GM18868 (cell line): Measurements from ENCODE around the gene CAB39L.

Experiments
- ATAC-seq: cut with Tn5 transposase; IDR thresholded peaks from one replicate; pipeline ENCODE4 v1.9.1; 2021; ENCODE audit warnings: mild to moderate bottlenecking, moderate library complexity; ENCODE audit not compliant: unreplicated experiment

CAB39L gene

DNA sequence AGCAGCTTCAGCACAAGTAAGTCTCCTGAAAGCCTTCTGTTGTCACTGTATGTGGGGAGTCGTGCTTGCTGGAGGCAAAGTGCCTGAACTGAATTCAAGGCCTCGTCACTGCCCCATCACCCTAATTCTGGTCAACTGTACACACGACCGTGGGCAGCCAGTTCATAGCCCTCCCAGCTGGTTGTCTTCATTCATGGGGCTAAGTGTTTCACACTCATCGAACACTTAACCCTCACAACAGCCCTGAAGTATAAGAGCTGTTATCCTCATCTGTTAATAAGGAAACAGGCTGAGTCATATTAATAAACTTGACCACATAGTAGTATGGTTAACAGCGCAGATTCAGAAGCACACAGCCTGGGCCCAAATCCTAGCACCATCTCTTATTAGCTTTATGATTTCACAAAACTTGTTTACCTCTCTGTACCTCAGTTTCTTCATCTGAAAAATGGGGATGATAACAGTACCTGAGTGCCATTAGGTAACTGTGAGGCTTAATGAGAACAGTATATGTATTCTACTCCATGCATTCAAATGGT, 129.5 kb downstream of the CAB39L start:
- peak; percentile 42 for ATAC-seq

DNA sequence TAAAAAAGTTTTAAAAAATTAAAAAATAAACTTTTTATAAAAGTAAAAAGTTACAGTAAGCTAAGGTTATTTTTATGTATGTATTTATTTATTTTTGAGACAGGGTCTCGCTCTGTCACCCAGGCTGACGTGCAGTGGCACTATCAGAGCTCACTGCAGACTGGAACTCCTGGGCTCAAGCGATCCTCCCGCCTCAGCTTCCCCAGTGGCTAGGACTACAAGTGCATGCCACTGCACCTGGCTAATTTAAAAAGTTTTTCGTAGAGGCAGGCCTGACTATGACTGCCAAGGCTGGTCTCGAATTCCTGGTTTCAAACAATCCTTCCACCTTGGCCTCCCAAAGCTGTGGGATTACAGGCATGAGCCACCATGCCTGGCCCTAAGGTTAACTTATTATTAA, 132.0 kb downstream of the CAB39L start:
- ATAC-seq, result no peak

DNA sequence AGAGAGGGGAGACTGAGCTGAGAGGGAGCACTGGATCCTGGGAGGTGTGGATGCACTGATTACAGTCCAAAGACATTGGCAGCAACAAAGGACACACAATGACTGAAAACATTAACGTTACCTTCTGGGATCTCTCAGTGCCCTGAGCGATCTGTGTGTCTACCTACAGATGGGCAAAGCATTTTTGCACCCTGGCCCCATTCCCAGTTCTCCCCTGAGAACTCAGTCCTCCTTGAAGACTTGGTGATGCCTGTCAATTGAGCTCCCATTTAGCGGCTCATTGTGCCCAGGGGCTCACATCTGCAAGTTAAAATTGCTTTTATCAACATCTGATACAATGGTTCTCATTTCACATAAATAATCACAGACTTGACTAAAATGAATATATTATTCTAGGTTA, 133.6 kb downstream of the CAB39L start:
- ATAC-seq, result no peak

DNA sequence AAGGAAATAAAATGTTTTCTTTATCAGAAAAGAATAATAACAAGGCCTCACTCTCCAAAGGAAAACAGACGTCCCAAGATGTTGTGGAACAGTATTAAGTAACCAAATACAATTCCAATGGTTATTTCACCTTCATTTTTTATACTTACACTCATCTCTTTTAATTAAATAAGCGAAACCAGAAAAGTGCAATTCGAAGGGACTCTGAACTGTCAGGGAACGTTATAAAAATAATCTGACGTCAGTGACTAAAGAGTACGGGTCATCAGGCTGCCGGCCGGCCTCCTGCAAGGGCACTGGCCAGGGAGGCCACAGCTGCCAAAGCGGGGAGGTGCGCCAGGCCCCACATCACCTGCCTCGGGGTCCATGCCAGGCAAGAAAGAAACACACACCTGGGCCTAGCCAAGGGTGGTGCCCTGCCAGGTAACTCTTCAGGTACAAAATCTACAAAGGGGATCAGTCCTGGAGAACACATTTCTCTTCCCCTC, 134.9 kb downstream of the CAB39L start:
- no peak for ATAC-seq

- ATAC-seq, result no peak
These were observed 135.6 kb downstream of the CAB39L start for GRCh38 chr13:49308097-49308875.

GRCh38 chr13:49307365-49307764, 136.5 kb downstream of the CAB39L start:
- ATAC-seq, result no peak

- ATAC-seq, result no peak
These were observed 138.0 kb downstream of the CAB39L start for GRCh38 chr13:49305792-49306425.

GRCh38 chr13:49304763-49305700, 138.8 kb downstream of the CAB39L start:
- no peak for ATAC-seq

DNA sequence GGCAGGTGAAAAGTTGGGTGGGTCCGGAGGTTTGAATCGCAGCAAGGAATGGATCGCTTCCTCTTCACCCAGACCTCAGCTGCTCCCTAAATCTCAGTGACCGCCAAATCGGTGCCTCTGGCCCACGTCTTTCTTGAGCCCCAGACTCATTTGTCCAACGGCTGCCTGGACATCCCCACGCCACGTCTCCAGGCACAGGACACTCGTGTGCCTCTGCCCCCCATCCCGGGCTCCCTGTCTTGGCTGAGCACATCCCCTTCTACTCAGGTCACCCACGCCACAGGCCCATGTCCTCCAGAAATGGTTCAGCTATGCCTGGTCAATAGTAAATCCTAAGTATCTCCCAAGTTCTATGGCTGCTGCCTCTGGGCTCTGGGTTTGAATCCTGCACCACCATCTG, 139.5 kb downstream of the CAB39L start:
- ATAC-seq, result no peak

DNA sequence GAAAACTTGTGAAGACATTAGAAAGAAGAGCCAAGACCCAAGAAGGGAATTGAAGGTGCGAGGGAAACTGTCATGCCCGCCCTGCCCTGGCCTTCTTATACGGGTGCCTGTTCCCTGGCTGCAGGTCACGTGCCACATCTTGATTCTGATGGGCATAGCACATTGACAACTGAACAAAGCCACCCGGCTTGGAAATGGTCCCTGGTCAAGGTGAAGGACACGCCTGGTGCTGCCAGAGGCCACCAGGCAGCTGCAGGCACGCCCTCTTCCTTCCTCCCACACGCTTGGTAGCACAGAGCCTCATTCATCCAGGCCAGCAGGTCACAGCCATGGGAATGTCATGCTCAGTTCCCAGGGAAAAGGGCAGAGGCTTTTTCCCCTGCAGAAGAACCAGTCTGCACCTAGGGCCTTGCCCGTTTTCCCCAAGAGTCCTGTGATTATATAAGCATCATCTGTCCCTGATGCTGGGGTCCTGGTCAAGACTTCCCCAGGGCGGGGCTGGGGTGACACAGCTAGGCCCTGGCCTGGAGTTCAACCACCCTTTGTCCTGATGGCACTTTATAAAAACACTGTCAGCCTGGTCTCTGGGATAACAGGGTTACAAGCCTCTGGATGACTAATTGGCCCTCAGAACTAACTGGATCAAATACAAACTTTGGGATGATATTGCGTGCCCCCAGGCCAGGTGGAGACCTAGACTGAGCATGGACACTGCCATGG, 140.2 kb downstream of the CAB39L start:
- no peak for ATAC-seq

- no peak for ATAC-seq
These were observed 141.0 kb downstream of the CAB39L start for GRCh38 chr13:49302817-49303216.

- no peak for ATAC-seq
These were observed 141.6 kb downstream of the CAB39L start for GRCh38 chr13:49302222-49302621.

- peak; percentile 93 for ATAC-seq
These were observed 142.9 kb downstream of the CAB39L start for GRCh38 chr13:49300739-49301589.

DNA sequence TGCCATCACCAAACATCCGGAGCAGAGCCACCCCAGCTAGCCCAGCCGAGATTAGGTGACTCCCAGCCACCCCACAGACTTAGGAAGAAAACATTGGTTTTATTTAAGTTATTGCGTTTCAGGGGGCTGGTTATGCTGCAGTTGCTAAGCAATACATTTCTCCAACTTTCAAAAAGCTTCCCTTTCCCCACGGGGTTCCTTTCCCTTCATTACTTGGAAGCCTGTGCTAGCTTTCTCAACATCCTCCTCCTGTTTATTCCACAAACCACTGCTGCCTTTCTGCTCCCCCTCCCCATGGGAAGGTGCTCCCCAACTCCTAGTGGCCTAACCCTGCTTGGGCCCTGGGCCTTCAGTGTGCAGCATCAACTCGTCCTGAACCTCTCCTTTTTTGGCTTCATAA, 143.6 kb downstream of the CAB39L start:
- no peak for ATAC-seq

- ATAC-seq, result no peak
These were observed 144.8 kb downstream of the CAB39L start for GRCh38 chr13:49298903-49299605.

- no peak for ATAC-seq
These were observed 145.4 kb downstream of the CAB39L start for GRCh38 chr13:49298416-49298815.

- no peak for ATAC-seq
These were observed 146.5 kb downstream of the CAB39L start for GRCh38 chr13:49297338-49297737.

DNA sequence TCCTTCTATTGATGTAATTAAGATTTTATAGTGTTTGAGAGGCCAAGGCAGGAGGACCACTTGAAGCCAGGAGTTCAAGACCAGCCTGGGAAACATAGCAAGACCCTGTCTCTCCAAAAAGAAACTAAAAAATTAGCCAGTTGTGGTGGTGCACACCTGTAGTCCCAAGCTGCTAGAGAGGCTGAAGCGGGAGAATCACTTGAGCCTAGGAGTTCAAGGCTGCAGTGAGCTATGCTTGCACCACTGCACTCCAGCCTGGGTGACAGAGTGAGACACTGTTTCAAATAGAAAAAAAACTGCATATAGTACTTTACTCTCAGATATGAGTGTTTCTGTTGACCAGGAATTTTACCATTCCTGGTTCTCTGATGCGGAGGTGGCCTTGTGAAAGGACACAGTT, 147.2 kb downstream of the CAB39L start:
- no peak for ATAC-seq

- no peak for ATAC-seq
These were observed 148.6 kb downstream of the CAB39L start for GRCh38 chr13:49295244-49295643.
